Spinal cord (tissue), 10 donors: Measurements from ENCODE around the gene KIRREL3. TPM values are rescaled to one million over a fixed set of nuclear protein-coding genes. Genes with fewer than 3 reads are reported as not detected.
A peak's percentile ranks its signal among the peaks of the same experiment; 100 is the strongest.

Experiments
- DNase-seq, 6 donors: peaks; one replicate each; pipeline versions ENCODE4 v3.0.0 to v3.0.0-alpha.2; 2013 to 2015; ENCODE audit warnings: low spot score in 6 of 6, low read depth in 4 of 6
- H3K27ac ChIP-seq: one replicate; pipeline ENCODE4 v1.5.1; 2013; ENCODE audit warnings: low read depth, low read length, control low read depth
- H3K27me3 ChIP-seq: one replicate; pipeline ENCODE4 v1.6.1; 2013; ENCODE audit warnings: low read length; ENCODE audit not compliant: control insufficient read depth, insufficient read depth
- H3K36me3 ChIP-seq: one replicate; pipeline ENCODE4 v1.6.1; 2013; ENCODE audit warnings: low read length; ENCODE audit not compliant: control insufficient read depth, insufficient read depth
- H3K4me1 ChIP-seq: one replicate; pipeline ENCODE4 v1.6.1; 2013; ENCODE audit warnings: low read length; ENCODE audit not compliant: control insufficient read depth, insufficient read depth
- H3K4me3 ChIP-seq: one replicate; pipeline ENCODE4 v1.5.1; 2013; ENCODE audit warnings: low read depth, low read length, control low read depth
- H3K9me3 ChIP-seq: one replicate; pipeline ENCODE4 v1.6.1; 2013; ENCODE audit warnings: low read length; ENCODE audit not compliant: control insufficient read depth, insufficient read depth
- WGBS: methylation state at CpG from one replicate; pipeline ENCODE4 v1.1.5; 2013; ENCODE audit warnings: missing lambda C conversion rate; ENCODE audit not compliant: insufficient coverage; 5-methylcytosine and 5-hydroxymethylcytosine counted together
- polyA plus RNA-seq, 2 donors: library from polyadenylated mRNA; unstranded; fragments of 120-200 nt; gene quantifications; one replicate each; pipeline ENCODE4 v1.2.1, GENCODE V29; 2013; ENCODE audit not compliant: insufficient read length in 2 of 2
- total RNA-seq, 2 donors: library from RNA; depleted of rRNA in 1 of 2; stranded (reverse); fragments of 120-200 nt in 1 of 2; fragments of >200 nt in 1 of 2; gene quantifications; one replicate each; pipeline versions ENCODE4 v1.2.3 to v1.2.4, GENCODE V29; 2013 to 2014
- donor health status: healthy.

KIRREL3 gene
- total and polyA plus RNA-seq, 4 donors: 10.0 to 58.1 (median 31.7) TPM

DNA sequence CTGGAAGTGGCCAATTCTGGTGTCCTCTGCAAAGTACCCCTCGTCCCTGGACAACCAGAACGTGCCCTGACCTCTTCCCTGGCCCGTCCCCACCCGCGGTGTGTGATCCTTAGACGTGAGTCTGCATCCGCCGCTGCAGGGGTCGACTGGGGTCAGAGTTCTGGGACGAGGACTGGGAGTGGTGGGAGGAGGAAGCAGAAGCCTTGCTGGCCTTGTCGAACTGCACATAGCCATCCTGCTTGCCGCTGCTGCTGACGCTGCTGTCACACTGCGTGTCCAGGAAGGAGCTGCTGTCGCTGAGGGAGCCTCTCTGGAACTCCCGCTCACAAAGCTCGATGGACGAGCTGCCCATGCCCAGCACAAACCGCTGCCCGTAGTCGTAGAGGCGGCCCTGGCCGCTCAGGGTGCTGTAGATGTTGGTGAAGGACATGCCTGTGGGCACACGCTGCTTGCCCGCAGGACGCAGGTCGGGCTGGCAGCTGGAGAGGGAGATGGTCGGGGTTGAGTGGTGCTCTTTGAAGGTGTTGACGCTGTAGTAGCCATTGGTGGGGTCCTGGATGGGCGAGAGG, 576.0 kb downstream of the KIRREL3 start:
- DNase-seq: no peak
- Histone ChIP-seq H3K4me1 (peaks cover 33% of the 10 kb centered on the region), H3K36me3 (peaks cover 28% of the 10 kb centered on the region), H3K27me3 (no peaks in the 10 kb centered on the region), H3K27ac (no peak overlapping the region), H3K4me3 (no peak overlapping the region), H3K9me3 (no peaks in the 10 kb centered on the region)
- 80% methylated on average over 30 of the region's 30 CpGs for WGBS

DNA sequence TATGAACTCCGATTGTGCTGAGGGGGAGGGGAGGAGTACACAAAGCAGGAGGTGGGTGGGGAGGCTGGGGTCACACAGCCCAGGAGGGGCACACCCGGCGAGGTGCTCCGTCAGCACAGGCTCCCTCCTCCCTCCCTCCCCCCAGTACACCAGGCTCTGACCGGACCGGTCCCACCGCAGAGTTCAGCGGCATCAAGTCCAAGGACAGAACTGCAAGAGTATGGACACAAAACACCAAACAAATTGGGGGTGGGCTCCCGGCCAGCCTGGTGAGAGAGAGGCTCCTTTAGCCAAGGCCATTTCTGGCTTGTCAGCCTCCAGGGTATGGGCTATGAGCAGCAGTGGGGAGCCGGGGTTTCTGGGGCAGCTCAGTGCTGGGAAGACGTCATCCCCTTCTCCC, 576.8 kb downstream of the KIRREL3 start:
- no peak for DNase-seq
- Histone ChIP-seq H3K27ac (no peak overlapping the region), H3K9me3 (no peaks in the 10 kb centered on the region), H3K4me3 (no peak overlapping the region), H3K36me3 (peaks cover 23% of the 10 kb centered on the region), H3K27me3 (no peaks in the 10 kb centered on the region), H3K4me1 (peaks cover 37% of the 10 kb centered on the region)
- WGBS: 79% methylated on average over 4 of the region's 11 CpGs

DNA sequence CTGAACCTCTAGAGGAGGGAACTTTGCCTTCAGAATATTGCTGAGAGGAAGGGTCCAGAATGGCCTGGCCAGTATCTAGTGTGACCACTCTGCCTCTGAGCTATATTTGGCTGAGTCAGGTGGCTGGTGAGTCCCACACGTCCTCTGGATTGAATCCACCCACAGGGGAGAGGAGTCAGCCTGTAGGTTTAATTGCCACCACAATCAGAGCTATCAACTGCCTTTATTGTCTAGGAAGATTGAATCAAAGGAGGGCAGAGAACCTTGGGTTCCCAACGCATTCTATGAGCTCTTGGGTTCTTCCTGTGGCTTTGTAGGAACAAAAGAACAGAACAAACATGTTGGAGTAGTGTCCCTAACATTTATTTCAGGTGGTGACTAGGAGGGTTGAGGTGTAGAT, 577.4 kb downstream of the KIRREL3 start:
- Histone ChIP-seq H3K36me3 (peaks cover 23% of the 10 kb centered on the region), H3K4me1 (peaks cover 37% of the 10 kb centered on the region), H3K27ac (no peak overlapping the region), H3K9me3 (no peaks in the 10 kb centered on the region), H3K27me3 (no peaks in the 10 kb centered on the region), H3K4me3 (no peak overlapping the region)
- WGBS: no CpG with 5 or more reads among the region's 2 CpGs
- no peak for DNase-seq

DNA sequence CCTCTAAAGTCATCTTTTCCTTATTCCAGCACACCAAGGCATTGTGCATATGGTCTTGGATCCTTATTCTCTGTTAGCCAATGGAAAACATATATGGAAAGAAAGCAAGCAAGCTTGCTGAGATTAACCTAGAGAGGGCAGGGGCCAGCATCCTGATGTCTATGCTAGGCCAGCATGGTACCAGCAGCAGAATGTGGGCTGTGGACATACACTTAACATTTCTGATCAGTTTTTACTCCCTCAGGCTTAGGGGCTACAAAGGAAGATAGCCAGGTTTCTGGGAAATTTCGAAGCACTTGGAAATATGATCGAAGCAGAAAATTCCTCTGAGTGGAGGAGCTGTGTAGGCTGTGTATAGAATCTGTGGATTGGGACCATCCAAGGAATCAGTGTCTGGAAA, 578.1 kb downstream of the KIRREL3 start:
- WGBS: 95% methylated on average over 2 of the region's 2 CpGs
- H3K27me3 ChIP-seq: no peaks in the 10 kb centered on the region
- DNase-seq: no peak
- H3K4me1 ChIP-seq: peaks cover 31% of the 10 kb centered on the region
- peaks cover 23% of the 10 kb centered on the region for H3K36me3 ChIP-seq
- no peak overlapping the region for H3K27ac ChIP-seq
- H3K4me3 ChIP-seq: no peak overlapping the region
- no peaks in the 10 kb centered on the region for H3K9me3 ChIP-seq

DNA sequence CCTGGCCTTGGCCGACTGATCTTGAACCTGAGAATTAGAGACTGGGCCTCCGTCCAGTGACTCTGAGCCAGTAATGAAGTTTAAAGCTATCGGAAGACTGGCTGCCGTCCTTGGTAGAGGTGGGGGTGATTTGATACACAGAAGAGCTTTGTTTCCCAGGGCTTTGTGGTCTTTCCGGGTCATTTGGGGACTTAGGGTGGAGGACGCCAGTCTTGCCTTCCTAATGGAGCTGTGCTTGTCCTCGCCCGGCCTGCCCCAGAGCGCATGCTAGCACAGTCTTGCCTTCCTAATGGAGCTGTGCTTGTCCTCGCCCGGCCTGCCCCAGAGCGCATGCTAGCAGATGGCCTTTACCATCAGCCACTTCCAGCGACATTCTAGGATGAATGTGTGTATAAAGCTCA, 579.3 kb downstream of the KIRREL3 start:
- H3K4me3 ChIP-seq: no peak overlapping the region
- peak in 1 of 6 donors; percentile 41 for DNase-seq
- H3K36me3 ChIP-seq: peaks cover 23% of the 10 kb centered on the region
- no peaks in the 10 kb centered on the region for H3K27me3 ChIP-seq
- H3K27ac ChIP-seq: peak overlapping the region; percentile 81
- WGBS: 46% methylated on average over 5 of the region's 13 CpGs
- H3K4me1 ChIP-seq: peaks cover 35% of the 10 kb centered on the region
- H3K9me3 ChIP-seq: no peaks in the 10 kb centered on the region

DNA sequence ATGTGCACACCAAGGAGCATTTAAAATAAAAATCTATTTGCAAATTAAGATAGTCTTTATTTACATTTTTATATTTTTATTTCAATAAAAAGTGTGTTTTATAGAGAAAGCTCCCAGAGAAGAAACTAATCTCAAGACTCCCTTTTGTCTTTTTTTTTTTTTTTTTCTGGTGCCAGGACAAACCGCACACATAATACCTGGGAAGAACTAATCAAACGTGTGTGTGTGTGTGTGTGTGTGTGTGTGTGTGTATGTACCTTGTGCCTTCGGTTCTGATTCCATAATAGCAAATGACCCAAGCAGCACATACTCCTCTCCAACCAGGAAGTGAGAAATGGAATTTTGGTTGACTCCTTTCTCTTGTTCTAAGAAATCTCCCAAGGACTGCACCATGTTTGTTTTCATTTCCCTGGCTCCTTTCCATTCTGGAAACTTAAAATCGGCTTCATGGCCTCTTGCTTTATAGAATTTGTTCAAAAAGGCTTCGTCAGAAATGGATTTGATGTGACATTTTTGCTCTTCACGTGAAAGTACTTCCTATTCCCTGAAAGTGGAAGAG, 579.8 kb downstream of the KIRREL3 start:
- peak overlapping the region; percentile 81 for H3K27ac ChIP-seq
- no peak for DNase-seq
- H3K4me3 ChIP-seq: no peak overlapping the region
- H3K27me3 ChIP-seq: no peaks in the 10 kb centered on the region
- peaks cover 40% of the 10 kb centered on the region for H3K4me1 ChIP-seq
- 33% methylated on average over 1 of the region's 6 CpGs for WGBS
- no peaks in the 10 kb centered on the region for H3K9me3 ChIP-seq
- H3K36me3 ChIP-seq: peaks cover 21% of the 10 kb centered on the region

DNA sequence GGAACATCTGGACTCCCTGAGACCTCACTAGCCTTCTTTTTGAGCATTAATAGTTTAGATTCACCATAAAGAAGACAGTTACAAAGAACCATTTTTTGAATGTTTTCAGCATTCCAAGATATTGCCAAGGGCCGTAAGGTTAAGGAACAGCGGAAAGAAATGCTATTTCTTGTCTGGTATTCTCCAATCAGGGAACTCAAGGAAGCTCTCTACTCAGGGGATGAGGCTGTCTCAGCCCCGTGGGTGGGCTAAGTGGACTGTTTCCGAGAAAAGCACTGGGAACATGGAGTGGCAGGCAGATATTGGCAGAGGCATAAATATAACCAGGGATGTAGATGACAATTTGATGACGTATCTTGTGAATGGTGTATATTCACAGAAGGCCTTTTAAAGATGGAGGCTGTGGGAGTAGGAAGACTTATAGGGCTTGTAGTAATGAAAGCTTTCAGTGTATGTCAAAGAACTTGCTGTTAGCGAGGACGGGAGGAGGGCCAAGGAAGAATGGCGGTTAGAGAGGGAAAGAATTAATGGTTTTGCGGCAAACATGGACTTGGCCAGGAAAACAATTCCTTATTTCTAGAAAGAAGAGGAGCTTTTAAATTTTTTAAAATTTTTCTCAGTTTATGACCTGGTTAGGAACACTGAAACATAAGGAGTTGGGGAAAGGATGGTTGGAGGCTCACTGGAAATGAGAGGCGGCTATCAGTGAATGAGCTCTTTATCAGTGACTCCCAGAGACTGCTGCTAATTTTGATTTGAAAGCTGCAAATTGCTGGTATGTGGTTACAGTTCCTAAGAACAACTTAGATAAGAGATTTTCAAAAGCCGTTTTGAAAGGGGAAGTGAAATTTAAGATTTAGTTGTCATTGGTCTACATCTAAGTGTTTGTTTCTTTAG, 580.5 kb downstream of the KIRREL3 start:
- peak in 2 of 6 donors; percentile 39 to 69 for DNase-seq
- Histone ChIP-seq H3K9me3 (no peaks in the 10 kb centered on the region), H3K4me1 (peaks cover 44% of the 10 kb centered on the region), H3K27me3 (no peaks in the 10 kb centered on the region), H3K36me3 (peaks cover 23% of the 10 kb centered on the region), H3K4me3 (no peak overlapping the region), H3K27ac (peak overlapping the region; percentile 81)
- 66% methylated on average over 10 of the region's 11 CpGs for WGBS

DNA sequence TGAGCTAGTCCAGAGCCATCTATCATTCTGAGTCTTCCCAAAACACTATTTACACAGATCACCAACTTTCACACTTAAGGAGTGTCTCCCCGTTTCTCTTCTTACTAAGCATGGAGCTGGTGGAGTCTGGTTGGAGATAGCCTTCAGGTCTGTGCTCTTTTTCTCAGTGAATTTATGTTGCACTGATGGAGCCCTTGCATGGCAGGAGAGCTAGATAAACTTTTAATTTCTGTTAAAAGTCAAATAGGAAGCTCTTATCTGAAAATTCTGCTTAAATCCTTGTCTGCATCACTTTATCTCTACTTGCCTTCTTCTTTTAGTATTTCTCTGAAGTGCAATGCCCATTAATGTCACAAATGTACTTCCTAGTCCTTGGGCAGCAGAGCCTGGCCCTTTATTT, 581.7 kb downstream of the KIRREL3 start:
- WGBS: no CpG with 5 or more reads among the region's 1 CpG

DNA sequence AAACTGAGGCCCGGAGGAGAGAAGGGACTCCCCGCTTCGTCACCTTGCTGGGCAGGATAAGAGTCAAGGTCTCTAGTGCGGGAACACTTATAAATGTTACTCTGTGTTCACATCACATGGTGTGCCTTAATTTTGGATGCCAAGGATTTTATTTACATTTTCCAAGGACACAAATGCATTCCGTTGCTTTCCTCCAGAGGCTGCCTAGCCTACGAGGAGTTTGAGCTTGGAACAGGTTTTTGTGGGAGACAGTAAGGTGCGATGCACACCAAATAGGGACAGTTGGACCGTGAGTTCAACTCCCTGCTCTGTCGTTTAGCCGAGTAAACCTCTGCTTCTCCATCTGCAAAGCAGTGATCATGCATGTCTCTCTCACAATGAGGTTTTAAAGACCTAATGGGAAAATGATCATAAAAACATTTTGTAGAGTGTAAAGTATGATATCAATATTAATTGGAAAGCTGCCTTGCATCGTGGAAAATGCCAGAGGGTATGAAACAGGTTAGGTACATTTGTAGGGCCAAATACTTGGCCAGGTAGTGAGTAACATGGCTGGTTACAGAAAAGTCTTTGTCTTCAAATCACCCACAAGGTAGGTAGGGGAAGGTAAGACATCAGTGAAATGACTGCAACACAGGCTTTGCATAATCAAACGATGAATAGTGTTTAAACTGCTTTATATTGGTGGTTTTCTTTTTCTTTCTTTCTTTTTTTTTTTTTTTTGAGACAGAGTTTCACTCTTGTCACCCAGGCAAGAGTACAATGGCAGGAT, 583.3 kb downstream of the KIRREL3 start:
- Histone ChIP-seq H3K27me3 (no peaks in the 10 kb centered on the region), H3K4me1 (peaks cover 52% of the 10 kb centered on the region), H3K9me3 (no peaks in the 10 kb centered on the region), H3K27ac (peak overlapping the region; percentile 80), H3K4me3 (no peak overlapping the region), H3K36me3 (peaks cover 32% of the 10 kb centered on the region)
- peak in 2 of 6 donors; percentile 32 to 53 for DNase-seq
- WGBS: 85% methylated on average over 5 of the region's 12 CpGs

More for the DNA sequence above, 581.7 kb downstream of the KIRREL3 start:
- no peak for DNase-seq
- Histone ChIP-seq H3K27ac (peak overlapping the region; percentile 81), H3K4me3 (no peak overlapping the region), H3K36me3 (peaks cover 23% of the 10 kb centered on the region), H3K4me1 (peaks cover 49% of the 10 kb centered on the region), H3K9me3 (no peaks in the 10 kb centered on the region), H3K27me3 (no peaks in the 10 kb centered on the region)
